IPS DF 19.7 (cell line): ENCODE measurements around the gene TMEM59.

Source experiments
- DNase-seq: peaks from one replicate; pipeline ENCODE4 v3.0.0-alpha.2; 2013; ENCODE audit warnings: low read depth, low spot score

The TMEM59 gene

GRCh38 chr1:53984726-53985125 lies 68.3 kb downstream of the TMEM59 start:
- no peak for DNase-seq

- DNase-seq: no peak
These were observed 70.3 kb downstream of the TMEM59 start for GRCh38 chr1:53982763-53983104.

- peak; percentile 70 for DNase-seq
These were observed 70.8 kb downstream of the TMEM59 start for GRCh38 chr1:53982034-53982762.

GRCh38 chr1:53981220-53981619 lies 71.8 kb downstream of the TMEM59 start:
- DNase-seq: no peak

GRCh38 chr1:53979712-53980450 lies 73.1 kb downstream of the TMEM59 start:
- no peak for DNase-seq
